HG02973 (cell line): ENCODE data around the gene LRAT.

ENCODE experiments used
- ATAC-seq: cut with Tn5 transposase; IDR thresholded peaks from one replicate; pipeline ENCODE4 v1.9.1; 2021; ENCODE audit warnings: moderate library complexity; ENCODE audit not compliant: unreplicated experiment

Gene LRAT

GRCh38 chr4:154757713-154758112 lies 13.9 kb downstream of the LRAT start:
- ATAC-seq = no peak

DNA sequence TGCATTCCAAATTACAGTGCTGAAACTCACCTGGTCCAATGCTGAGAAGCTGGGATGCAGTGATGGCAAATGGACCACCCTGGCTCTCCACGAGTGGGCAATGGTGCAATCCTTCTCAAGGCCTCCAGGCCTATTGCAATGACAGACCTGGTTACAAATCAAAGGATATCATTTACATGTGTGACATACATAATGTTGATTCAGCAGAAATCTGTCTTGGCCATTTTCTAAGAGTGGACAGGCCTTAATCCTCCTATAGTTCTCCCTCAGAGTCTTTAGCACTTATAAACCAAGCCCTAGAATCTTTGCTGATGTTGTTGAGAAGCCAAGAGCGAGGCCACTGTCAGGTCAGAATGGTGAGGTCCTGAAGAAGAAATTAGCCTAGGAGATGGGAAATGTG lies 17.1 kb downstream of the LRAT start:
- ATAC-seq = no peak

DNA sequence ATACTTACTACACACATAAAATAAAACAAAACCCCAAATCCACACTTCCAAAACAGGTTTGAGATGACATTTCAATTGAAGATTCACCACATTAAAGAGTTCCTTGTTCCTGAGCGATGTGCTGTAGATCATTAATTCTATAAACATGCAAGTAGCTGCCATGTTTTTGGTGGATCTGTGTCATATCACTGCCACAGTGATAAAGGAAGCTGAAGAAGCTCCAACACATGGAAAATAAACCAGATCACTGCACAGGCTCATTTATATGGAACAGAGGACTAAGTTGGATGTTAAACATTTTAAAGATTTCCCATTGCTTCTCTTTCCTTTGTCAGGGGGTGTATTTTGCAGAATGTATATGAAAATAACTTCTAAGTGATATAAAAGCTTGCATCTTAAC lies 34.5 kb downstream of the LRAT start:
- no peak for ATAC-seq

- no peak for ATAC-seq
These were observed 35.7 kb downstream of the LRAT start for GRCh38 chr4:154779362-154779947.

DNA sequence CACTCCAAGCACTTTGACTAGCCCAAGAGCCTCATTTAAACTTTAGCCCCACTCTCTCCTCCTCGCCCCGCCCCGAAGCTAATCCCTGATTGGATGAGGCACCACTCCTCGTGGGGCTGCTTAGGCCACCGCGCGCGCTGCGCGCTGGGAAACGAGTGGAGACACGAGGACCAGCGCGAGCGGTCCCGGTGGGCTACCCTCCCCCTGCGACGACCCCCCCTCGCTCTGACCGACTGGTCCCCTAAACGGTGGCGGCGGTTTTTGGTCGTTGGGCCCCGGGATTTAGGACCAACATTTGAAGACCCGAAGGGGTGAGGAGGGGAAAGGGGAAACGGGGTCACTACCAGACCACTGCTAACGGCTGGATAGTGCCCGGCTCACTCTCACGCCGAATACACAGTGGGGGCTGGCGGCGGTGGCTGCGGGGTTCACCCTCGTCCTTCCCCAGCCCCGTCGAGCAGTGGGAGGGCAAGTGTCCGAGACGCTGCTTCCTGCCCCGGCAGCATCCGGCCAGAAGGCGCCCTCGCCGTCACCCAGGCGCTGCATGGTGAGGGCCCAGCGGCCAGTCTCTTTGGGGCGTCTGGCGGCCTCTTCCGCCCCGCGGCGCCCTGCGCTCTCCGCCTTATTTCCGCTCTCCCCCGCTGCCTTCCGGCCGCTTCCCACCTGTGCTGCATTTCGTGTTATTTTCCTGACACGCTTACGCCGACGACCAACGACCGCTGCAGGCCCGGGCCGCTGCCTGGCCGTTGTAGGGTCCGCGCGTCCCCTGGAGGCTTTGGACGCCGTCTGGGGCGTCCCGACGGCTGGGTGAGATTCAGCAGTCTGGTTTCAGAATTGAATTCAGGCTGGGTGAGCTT lies 37.6 kb downstream of the LRAT start, which contains the start of gene RBM46:
RBM46 (plus strand) TSS at position 147 of the 857 bp plus-strand sequence. CDS start 15,481 bp downstream, outside the sequence.
- no peak for ATAC-seq

DNA sequence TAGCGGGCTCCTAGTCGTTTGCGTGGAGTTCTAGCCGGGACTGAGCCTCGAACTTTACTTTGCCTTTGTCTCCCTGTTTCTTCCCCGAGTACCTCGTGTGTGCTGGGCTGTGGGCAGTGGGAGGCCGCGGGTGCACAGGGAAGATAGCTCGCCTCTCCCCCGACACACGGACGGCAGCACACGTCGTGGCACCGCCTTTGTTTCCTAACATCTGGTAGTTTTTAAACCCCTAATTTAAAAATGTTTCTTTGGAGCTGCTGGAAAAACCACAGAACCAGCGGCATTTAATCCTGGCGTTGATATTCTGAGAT lies 38.1 kb downstream of the LRAT start:
- no peak for ATAC-seq
